CD4-positive, alpha-beta T cell treated with Interleukin-17A for 4 hours (primary cell): ENCODE data around the gene CEL.
A peak's percentile ranks its signal among the peaks of the same experiment; 100 is the strongest.
"Not testable (repeated sequence)": the region's sequence is repeated elsewhere in the genome, so short reads cannot be mapped to it uniquely, and the experiment has no call there.

Experiments
- DNase-seq: peaks from one replicate; pipeline ENCODE4 v3.0.0-alpha.2; 2020; ENCODE audit warnings: mixed read lengths

CEL gene

DNA sequence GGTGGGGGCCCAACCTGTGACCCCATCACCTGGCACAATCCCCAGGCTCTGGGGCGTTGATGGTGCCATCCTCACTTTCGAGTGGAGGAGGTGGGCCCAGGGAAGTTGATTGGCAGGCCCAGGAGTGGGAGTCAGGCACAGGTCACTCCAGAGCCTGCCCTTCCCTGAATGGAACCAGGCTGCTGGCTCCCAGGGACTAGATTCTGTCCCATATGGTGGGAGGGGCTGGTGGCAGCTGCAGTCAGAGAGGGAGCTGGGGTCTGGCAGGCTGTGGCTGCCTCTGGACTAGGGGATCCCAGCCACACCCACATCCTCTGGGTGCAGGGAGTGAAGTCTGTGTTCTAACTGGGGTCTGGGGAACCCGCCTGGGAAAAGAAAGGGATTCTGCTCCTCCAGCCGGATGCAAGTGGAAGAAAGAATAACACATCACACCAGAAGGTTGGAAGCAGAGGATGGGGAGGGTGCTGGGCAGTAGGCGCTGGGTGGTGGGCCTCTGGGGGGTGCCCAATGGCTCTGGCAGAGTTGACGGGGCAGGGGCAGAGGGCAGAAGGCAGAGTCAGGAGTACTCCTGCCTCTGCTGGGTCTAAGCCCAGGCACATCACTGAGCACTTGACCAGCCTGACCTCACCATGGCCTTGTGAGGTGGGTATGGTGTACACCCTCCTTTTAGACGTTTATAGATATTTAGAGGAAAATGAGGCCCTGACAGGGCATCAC is 25.8 kb downstream of the CEL start:
- DNase-seq, result no peak

GRCh38 chr9:133088146-133088750 is 26.5 kb downstream of the CEL start:
- DNase-seq, result no peak

GRCh38 chr9:133088756-133089155 is 27.0 kb downstream of the CEL start:
- DNase-seq, result no peak

DNA sequence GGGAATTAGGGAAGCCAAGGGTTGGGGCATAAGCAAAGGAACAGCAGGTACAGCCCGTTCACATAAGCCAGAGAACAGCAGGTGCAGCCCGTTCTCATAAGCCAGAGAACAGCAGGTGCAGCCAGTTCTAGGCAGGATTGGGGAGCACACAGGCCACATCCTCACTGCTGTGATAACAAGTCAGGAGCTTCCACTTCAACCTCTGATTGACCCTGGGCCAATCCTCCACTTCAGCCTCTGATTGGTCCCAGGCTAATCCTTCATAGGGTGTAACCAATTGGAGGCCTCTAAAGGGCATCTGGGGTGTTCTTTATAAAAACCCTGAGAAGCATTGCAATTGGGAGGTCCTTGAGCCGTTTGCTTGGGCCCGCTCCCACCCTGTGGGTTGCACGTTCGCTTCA is 27.5 kb downstream of the CEL start:
- DNase-seq, result no peak

DNA sequence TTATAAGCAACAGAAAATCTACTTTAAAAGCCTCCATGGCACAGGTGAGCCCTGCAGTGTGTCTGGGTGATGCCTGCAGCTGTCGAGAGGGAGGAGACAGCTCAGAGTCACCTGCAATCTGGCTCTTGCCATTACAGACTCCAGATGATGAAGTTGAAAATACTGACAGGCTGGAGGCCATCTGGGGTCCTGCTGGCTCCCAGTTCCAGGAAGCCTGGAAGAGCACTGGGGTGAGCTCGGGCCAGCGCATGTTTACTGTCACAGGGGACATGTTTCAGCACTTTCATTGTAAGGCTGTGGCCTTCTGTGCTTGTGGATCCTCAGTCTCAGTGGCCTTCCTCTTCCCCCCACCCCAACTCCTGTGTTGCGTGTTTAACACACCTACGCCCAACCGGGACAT is 28.4 kb downstream of the CEL start:
- no peak for DNase-seq

- DNase-seq, result no peak
Observed at GRCh38 chr9:133090752-133091385, 29.1 kb downstream of the CEL start.

- DNase-seq, result not testable (repeated sequence)
Observed at GRCh38 chr9:133094351-133094750, 32.6 kb downstream of the CEL start.

DNA sequence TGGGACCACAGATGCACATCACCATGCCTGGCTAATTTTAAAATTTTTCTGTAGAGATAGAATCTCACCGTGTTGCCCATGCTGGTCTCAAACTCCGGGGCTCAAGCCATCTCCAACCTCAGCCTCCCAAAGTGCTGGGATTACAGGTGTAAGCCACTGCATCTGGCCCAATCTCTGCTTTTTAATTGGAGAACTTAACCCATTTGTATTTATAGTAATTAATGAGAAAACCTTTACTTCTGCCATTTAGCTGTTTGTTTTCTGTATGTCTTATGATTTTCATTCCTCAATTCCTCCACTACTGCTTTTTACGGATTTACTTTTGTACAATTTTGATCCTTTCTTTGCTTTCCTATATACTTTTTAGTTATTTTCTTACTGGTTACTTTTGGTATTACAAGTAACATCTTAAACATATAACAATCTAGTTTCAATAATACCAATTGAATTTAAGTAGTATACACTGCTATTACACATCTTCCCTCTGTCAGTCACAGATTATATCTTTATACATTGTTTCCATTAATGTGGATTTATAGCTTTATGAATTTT is 33.1 kb downstream of the CEL start:
- DNase-seq, result no peak

GRCh38 chr9:133098104-133098754 is 36.4 kb downstream of the CEL start:
- DNase-seq, result no peak

DNA sequence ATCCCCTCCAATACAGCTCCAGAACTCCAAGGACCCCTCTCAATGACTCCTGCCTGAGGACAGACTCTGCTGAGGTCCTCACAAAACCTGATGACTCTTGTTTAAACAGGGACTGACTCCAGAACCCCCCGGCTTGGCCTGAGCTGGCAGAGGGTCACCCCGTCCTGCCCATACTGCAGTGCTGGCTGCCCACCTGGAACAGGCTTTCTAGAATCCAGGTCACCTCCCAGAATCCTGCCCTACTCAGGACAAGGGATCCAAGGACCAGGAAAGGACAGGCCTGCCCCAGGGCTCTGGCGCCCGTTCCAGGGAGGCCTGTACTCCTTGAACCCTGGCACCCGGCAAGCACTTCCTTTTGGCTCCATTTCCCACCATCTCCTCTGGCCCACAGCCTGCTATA is 37.1 kb downstream of the CEL start:
- no peak for DNase-seq

- DNase-seq, result no peak
Observed at GRCh38 chr9:133099726-133100505, 38.1 kb downstream of the CEL start.

GRCh38 chr9:133100506-133101355 is 39.0 kb downstream of the CEL start:
- DNase-seq, result no peak

GRCh38 chr9:133101356-133102189 is 39.8 kb downstream of the CEL start:
- DNase-seq, result no peak

GRCh38 chr9:133102190-133103021 is 40.6 kb downstream of the CEL start:
- DNase-seq, result no peak

GRCh38 chr9:133103183-133103986 is 41.6 kb downstream of the CEL start:
- peak; percentile 66 for DNase-seq

DNA sequence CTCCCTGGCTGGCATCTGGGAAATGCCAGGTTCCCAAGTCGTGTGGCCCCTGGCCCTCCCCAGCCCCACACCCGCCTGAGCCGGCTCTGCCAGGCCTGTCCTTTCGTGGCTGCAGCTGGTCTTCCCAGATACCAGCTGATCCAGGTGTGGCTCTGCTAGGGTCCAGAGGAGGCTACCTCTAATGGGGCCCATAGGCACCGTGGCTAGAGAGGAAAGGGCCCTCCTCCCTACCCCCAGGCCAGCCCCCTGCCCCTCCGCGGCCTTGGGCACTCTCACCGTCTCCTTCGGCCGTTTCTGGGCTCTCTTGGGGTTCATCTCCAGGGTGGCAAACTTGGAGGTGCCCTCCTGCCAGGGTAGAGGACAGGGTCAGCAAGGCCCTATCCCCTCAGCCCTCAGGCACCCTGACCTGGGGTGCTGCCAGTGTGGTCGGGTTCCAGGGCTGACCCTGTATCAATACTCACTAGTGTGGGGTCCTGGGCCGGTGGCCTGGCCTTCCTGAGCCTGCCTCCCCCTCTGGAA is 42.3 kb downstream of the CEL start:
- no peak for DNase-seq

GRCh38 chr9:133104718-133105460 is 43.1 kb downstream of the CEL start:
- DNase-seq, result no peak

DNA sequence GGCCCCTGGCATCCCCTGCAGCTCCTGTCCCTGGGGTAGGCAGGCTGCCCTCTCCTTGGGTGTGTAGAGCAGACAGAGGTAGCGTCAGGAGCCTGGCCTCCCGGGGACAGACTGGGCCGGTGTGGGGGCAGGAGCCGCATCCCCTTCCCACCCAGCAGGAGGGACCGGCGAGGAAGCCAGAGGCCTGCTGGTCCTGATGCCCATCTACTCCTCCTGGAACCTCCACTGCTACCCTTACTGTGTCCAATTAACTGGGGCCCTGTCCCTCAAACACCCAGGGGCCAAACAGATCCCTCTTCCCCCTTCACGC is 43.6 kb downstream of the CEL start:
- DNase-seq, result no peak
